HG02938 (cell line): Measurements from ENCODE around the gene SASH1.

Experiments used
- ATAC-seq: cut with Tn5 transposase; IDR thresholded peaks from one replicate; pipeline ENCODE4 v1.9.1; 2021; ENCODE audit warnings: mild to moderate bottlenecking, moderate library complexity; ENCODE audit not compliant: unreplicated experiment

The SASH1 gene

GRCh38 chr6:148430897-148431296, 88.3 kb downstream of the SASH1 start:
- no peak for ATAC-seq

- ATAC-seq, result no peak
Measured at GRCh38 chr6:148431413-148431812, 88.8 kb downstream of the SASH1 start.

- ATAC-seq, result no peak
Measured at GRCh38 chr6:148431840-148432239, 89.2 kb downstream of the SASH1 start.

GRCh38 chr6:148432462-148433195, 90.0 kb downstream of the SASH1 start:
- ATAC-seq, result no peak

- no peak for ATAC-seq
Measured at GRCh38 chr6:148435386-148435785, 92.7 kb downstream of the SASH1 start.

- ATAC-seq, result no peak
Measured at GRCh38 chr6:148436466-148436865, 93.8 kb downstream of the SASH1 start.

GRCh38 chr6:148438632-148439031, 96.0 kb downstream of the SASH1 start:
- no peak for ATAC-seq

- ATAC-seq, result no peak
Measured at GRCh38 chr6:148440016-148440415, 97.4 kb downstream of the SASH1 start.

GRCh38 chr6:148440877-148441453, 98.3 kb downstream of the SASH1 start:
- no peak for ATAC-seq

- ATAC-seq, result no peak
Measured at GRCh38 chr6:148441454-148441911, 98.8 kb downstream of the SASH1 start.

- ATAC-seq, result no peak
Measured at GRCh38 chr6:148443798-148444560, 101.3 kb downstream of the SASH1 start.

- ATAC-seq, result no peak
Measured at GRCh38 chr6:148445116-148445515, 102.5 kb downstream of the SASH1 start.

GRCh38 chr6:148445620-148446019, 103.0 kb downstream of the SASH1 start:
- ATAC-seq, result no peak

GRCh38 chr6:148446681-148447080, 104.0 kb downstream of the SASH1 start:
- ATAC-seq, result no peak

- ATAC-seq, result no peak
Measured at GRCh38 chr6:148447521-148448230, 105.0 kb downstream of the SASH1 start.

- ATAC-seq, result no peak
Measured at GRCh38 chr6:148448369-148449012, 105.9 kb downstream of the SASH1 start.

GRCh38 chr6:148450866-148451265, 108.2 kb downstream of the SASH1 start:
- ATAC-seq, result no peak

GRCh38 chr6:148451690-148452089, 109.1 kb downstream of the SASH1 start:
- peak; percentile 40 for ATAC-seq

GRCh38 chr6:148452876-148453275, 110.2 kb downstream of the SASH1 start:
- ATAC-seq, result no peak

- ATAC-seq, result no peak
Measured at GRCh38 chr6:148453906-148454305, 111.3 kb downstream of the SASH1 start.

GRCh38 chr6:148455225-148455624, 112.6 kb downstream of the SASH1 start:
- no peak for ATAC-seq
